ENCODE data around the gene FXYD6. TPM values are rescaled to one million over a fixed set of nuclear protein-coding genes. Genes with fewer than 3 reads are reported as not detected.

FXYD6 gene
- total RNA-seq, 1 donor from 2014 or later, result 45.8 TPM

- no peaks in the 10 kb centered on the region for H3K36me3 ChIP-seq (ENCODE audit: control insufficient read depth, insufficient read depth, low read length)
- no peak for TF ChIP-seq CTCF (IDR thresholded peaks at IDR 0.05; ENCODE audit: insufficient read depth, low read length, poor library complexity, severe bottlenecking)
- H3K4me3 ChIP-seq (ENCODE audit: low read depth, low read length), result no peak overlapping the region
- no peak for DNase-seq (ENCODE audit: low read depth)
- H3K27me3 ChIP-seq (ENCODE audit: control insufficient read depth, insufficient read depth, low read length), result no peaks in the 10 kb centered on the region
These were observed 46.4 kb downstream of the FXYD6 start for GRCh38 chr11:117830072-117830471.

GRCh38 chr11:117829369-117829725 is 47.1 kb downstream of the FXYD6 start:
- DNase-seq (ENCODE audit: low read depth), result no peak
- TF ChIP-seq CTCF (IDR thresholded peaks at IDR 0.05; ENCODE audit: insufficient read depth, low read length, poor library complexity, severe bottlenecking), result no peak
- no peaks in the 10 kb centered on the region for H3K27me3 ChIP-seq (ENCODE audit: control insufficient read depth, insufficient read depth, low read length)
- no peaks in the 10 kb centered on the region for H3K36me3 ChIP-seq (ENCODE audit: control insufficient read depth, insufficient read depth, low read length)
- H3K4me3 ChIP-seq (ENCODE audit: low read depth, low read length), result no peak overlapping the region

GRCh38 chr11:117828611-117829368 is 47.7 kb downstream of the FXYD6 start:
- Histone ChIP-seq H3K27me3 (ENCODE audit: control insufficient read depth, insufficient read depth, low read length) (no peaks in the 10 kb centered on the region), H3K36me3 (ENCODE audit: control insufficient read depth, insufficient read depth, low read length) (no peaks in the 10 kb centered on the region), H3K4me3 (ENCODE audit: low read depth, low read length) (no peak overlapping the region)
- TF ChIP-seq CTCF (IDR thresholded peaks at IDR 0.05; ENCODE audit: insufficient read depth, low read length, poor library complexity, severe bottlenecking), result no peak
- peak; percentile 72 for DNase-seq (ENCODE audit: low read depth)

- no peak overlapping the region for H3K4me3 ChIP-seq (ENCODE audit: low read depth, low read length)
- DNase-seq (ENCODE audit: low read depth), result no peak
- no peaks in the 10 kb centered on the region for H3K27me3 ChIP-seq (ENCODE audit: control insufficient read depth, insufficient read depth, low read length)
- TF ChIP-seq CTCF (IDR thresholded peaks at IDR 0.05; ENCODE audit: insufficient read depth, low read length, poor library complexity, severe bottlenecking), result no peak
- no peaks in the 10 kb centered on the region for H3K36me3 ChIP-seq (ENCODE audit: control insufficient read depth, insufficient read depth, low read length)
These were observed 48.6 kb downstream of the FXYD6 start for GRCh38 chr11:117827521-117828511.

- H3K27me3 ChIP-seq (ENCODE audit: control insufficient read depth, insufficient read depth, low read length), result no peaks in the 10 kb centered on the region
- no peak overlapping the region for H3K4me3 ChIP-seq (ENCODE audit: low read depth, low read length)
- no peak for TF ChIP-seq CTCF (IDR thresholded peaks at IDR 0.05; ENCODE audit: insufficient read depth, low read length, poor library complexity, severe bottlenecking)
- H3K36me3 ChIP-seq (ENCODE audit: control insufficient read depth, insufficient read depth, low read length), result no peaks in the 10 kb centered on the region
- no peak for DNase-seq (ENCODE audit: low read depth)
These were observed 49.6 kb downstream of the FXYD6 start for GRCh38 chr11:117826832-117827231.

Data from kidney epithelial cell (primary cell).